ENCODE measurements around the gene ICOS.

The ICOS gene

GRCh38 chr2:203934711-203935438 is 1.7 kb upstream of the ICOS start:
- Histone ChIP-seq H3K27me3 (ENCODE audit: insufficient read depth, low read length, poor library complexity, severe bottlenecking) (no peaks in the 10 kb centered on the region), H2AFZ (ENCODE audit: low read length) (no peak overlapping the region), H3K4me1 (ENCODE audit: insufficient read depth, low read length, poor library complexity, severe bottlenecking) (peaks cover 17% of the 10 kb centered on the region), H3K9me3 (ENCODE audit: insufficient read depth, low read depth, low read length) (no peaks in the 10 kb centered on the region), H3K4me3 (ENCODE audit: low read length, poor library complexity, severe bottlenecking) (no peak overlapping the region), H3K36me3 (ENCODE audit: insufficient read depth, low read length) (no peaks in the 10 kb centered on the region), H3K9me2 (replicated peaks; ENCODE audit: low read depth, low read length) (no peaks in the 10 kb centered on the region), H3K4me2 (ENCODE audit: low read depth, low read length, poor library complexity, severe bottlenecking) (no peak overlapping the region), H3K9ac (ENCODE audit: low read depth, low read length, poor library complexity, severe bottlenecking) (no peak overlapping the region), H4K20me1 (ENCODE audit: insufficient read depth, low read length, poor library complexity, severe bottlenecking) (no peaks in the 10 kb centered on the region), H3K79me2 (ENCODE audit: insufficient read depth, low read length) (no peaks in the 10 kb centered on the region), H3F3A (ENCODE audit: low read depth) (no peaks in the 10 kb centered on the region)
- TF ChIP-seq CTCF (conservative IDR thresholded peaks at IDR 0.05; ENCODE audit: low read length) (no peak), EZH2phosphoT487 (IDR thresholded peaks at IDR 0.05; ENCODE audit: borderline replicate concordance) (no peak)

- no peaks in the 10 kb centered on the region for H3K27me3 ChIP-seq (ENCODE audit: insufficient read depth, low read length, poor library complexity, severe bottlenecking)
- peaks cover 17% of the 10 kb centered on the region for H3K4me1 ChIP-seq (ENCODE audit: insufficient read depth, low read length, poor library complexity, severe bottlenecking)
- H3K9me3 ChIP-seq (ENCODE audit: insufficient read depth, low read depth, low read length) = no peaks in the 10 kb centered on the region
- H3K9me2 ChIP-seq (replicated peaks; ENCODE audit: low read depth, low read length) = no peaks in the 10 kb centered on the region
- no peak overlapping the region for H2AFZ ChIP-seq (ENCODE audit: low read length)
- no peaks in the 10 kb centered on the region for H3F3A ChIP-seq (ENCODE audit: low read depth)
- TF ChIP-seq CTCF (conservative IDR thresholded peaks at IDR 0.05; ENCODE audit: low read length) (no peak), EZH2phosphoT487 (IDR thresholded peaks at IDR 0.05; ENCODE audit: borderline replicate concordance) (no peak)
- H3K4me3 ChIP-seq (ENCODE audit: low read length, poor library complexity, severe bottlenecking) = no peak overlapping the region
- no peaks in the 10 kb centered on the region for H4K20me1 ChIP-seq (ENCODE audit: insufficient read depth, low read length, poor library complexity, severe bottlenecking)
- no peak overlapping the region for H3K9ac ChIP-seq (ENCODE audit: low read depth, low read length, poor library complexity, severe bottlenecking)
- no peak overlapping the region for H3K4me2 ChIP-seq (ENCODE audit: low read depth, low read length, poor library complexity, severe bottlenecking)
- no peaks in the 10 kb centered on the region for H3K36me3 ChIP-seq (ENCODE audit: insufficient read depth, low read length)
- no peaks in the 10 kb centered on the region for H3K79me2 ChIP-seq (ENCODE audit: insufficient read depth, low read length)
Measured at GRCh38 chr2:203935568-203935967, 995 bp upstream of the ICOS start.

- TF ChIP-seq CTCF (conservative IDR thresholded peaks at IDR 0.05; ENCODE audit: low read length) = no peak
- no peak for TF ChIP-seq EZH2phosphoT487 (IDR thresholded peaks at IDR 0.05; ENCODE audit: borderline replicate concordance)
- Histone ChIP-seq H3F3A (ENCODE audit: low read depth) (no peaks in the 10 kb centered on the region), H3K9ac (ENCODE audit: low read depth, low read length, poor library complexity, severe bottlenecking) (peak overlapping the region; percentile 1), H4K20me1 (ENCODE audit: insufficient read depth, low read length, poor library complexity, severe bottlenecking) (no peaks in the 10 kb centered on the region), H3K9me3 (ENCODE audit: insufficient read depth, low read depth, low read length) (no peaks in the 10 kb centered on the region), H3K4me2 (ENCODE audit: low read depth, low read length, poor library complexity, severe bottlenecking) (peak overlapping the region; percentile 45), H3K27me3 (ENCODE audit: insufficient read depth, low read length, poor library complexity, severe bottlenecking) (no peaks in the 10 kb centered on the region), H3K4me3 (ENCODE audit: low read length, poor library complexity, severe bottlenecking) (peak overlapping the region; percentile 15), H3K4me1 (ENCODE audit: insufficient read depth, low read length, poor library complexity, severe bottlenecking) (peaks cover 17% of the 10 kb centered on the region), H2AFZ (ENCODE audit: low read length) (peak overlapping the region; percentile 25; the same call in 1 of the 2 replicates), H3K36me3 (ENCODE audit: insufficient read depth, low read length) (no peaks in the 10 kb centered on the region), H3K9me2 (replicated peaks; ENCODE audit: low read depth, low read length) (no peaks in the 10 kb centered on the region), H3K79me2 (ENCODE audit: insufficient read depth, low read length) (no peaks in the 10 kb centered on the region)
Measured at GRCh38 chr2:203936949-203937348, 386 bp downstream of the ICOS start.
